Naive thymus-derived CD4-positive, alpha-beta T cell (primary cell): ENCODE data around the gene AKAP1. TPM values are rescaled to one million over a fixed set of nuclear protein-coding genes. Genes with fewer than 3 reads are reported as not detected.
A peak's percentile ranks its signal among the peaks of the same experiment; 100 is the strongest.

Experiments
- ATAC-seq: fragments of 150-1000 bp; cut with Tn5 transposase; 2 replicates; pipeline ENCODE4 v1.10.0; 2021; ENCODE audit warnings: mild to moderate bottlenecking, moderate library complexity
- CTCF ChIA-PET: fragments of 350-600 bp; sonication (Branson Sonifier 250); formaldehyde crosslinking; loops from one replicate; lab custom pipeline; 2021; ENCODE audit warnings: antibody characterized with exemption; lab: Charles Lee
- POLR2A ChIA-PET: fragments of 350-600 bp; sonication (Branson Sonifier 250); formaldehyde crosslinking; loops from one replicate; lab custom pipeline; 2021; ENCODE audit warnings: antibody characterized with exemption, inconsistent platforms; lab: Charles Lee
- DNase-seq, 9 donors: peaks; one replicate each; pipeline versions ENCODE4 v3.0.0 to v3.0.0-alpha.2; 2020 to 2022; ENCODE audit warnings: mixed read lengths in 1 of 9
- H3K27ac ChIP-seq: one replicate; pipeline ENCODE4 v1.7.0; 2013; ENCODE audit warnings: mild to moderate bottlenecking, low read depth, low read length, moderate library complexity
- H3K27me3 ChIP-seq, 2 donors: one replicate each; pipeline ENCODE4 v1.7.0; 2013; ENCODE audit warnings: low read length in 2 of 2, mild to moderate bottlenecking in 2 of 2, moderate library complexity in 2 of 2; ENCODE audit not compliant: control insufficient read depth in 2 of 2, insufficient read depth in 2 of 2
- H3K36me3 ChIP-seq, 3 experiments: 1 replicate in 2 of 3; 2 replicates in 1 of 3; pipeline ENCODE4 v1.7.0; 2013; ENCODE audit warnings: low read length in 3 of 3, mild to moderate bottlenecking in 3 of 3, moderate library complexity in 1 of 3; ENCODE audit not compliant: insufficient read depth in 3 of 3, control insufficient read depth in 2 of 3
- H3K4me1 ChIP-seq, 2 donors: one replicate each; pipeline ENCODE4 v1.7.0; 2013; ENCODE audit warnings: low read length in 2 of 2, mild to moderate bottlenecking in 2 of 2, moderate library complexity in 1 of 2; ENCODE audit not compliant: control insufficient read depth in 2 of 2, insufficient read depth in 2 of 2
- H3K4me3 ChIP-seq: 2 replicates; pipeline ENCODE4 v1.7.0; 2013; ENCODE audit warnings: mild to moderate bottlenecking, low read length
- H3K9me3 ChIP-seq, 3 experiments: 1 replicate in 2 of 3; 2 replicates in 1 of 3; pipeline ENCODE4 v1.7.0; 2013; ENCODE audit warnings: low read length in 3 of 3; ENCODE audit not compliant: control insufficient read depth in 2 of 3
- H3K27ac Mint-ChIP-seq, 9 donors: one replicate each; pipeline ENCODE4 v1.8.0; 2020 to 2022; ENCODE audit warnings: mixed read lengths in 9 of 9, mild to moderate bottlenecking in 8 of 9, moderate library complexity in 5 of 9, inconsistent platforms in 2 of 9
- H3K27me3 Mint-ChIP-seq, 5 donors: one replicate each; pipeline ENCODE4 v1.8.0; 2021 to 2022; ENCODE audit warnings: mixed read lengths in 5 of 5, mild to moderate bottlenecking in 1 of 5
- H3K36me3 Mint-ChIP-seq, 5 donors: one replicate each; pipeline ENCODE4 v1.8.0; 2020 to 2022; ENCODE audit warnings: mixed read lengths in 5 of 5, mild to moderate bottlenecking in 3 of 5, inconsistent platforms in 1 of 5
- H3K4me1 Mint-ChIP-seq, 7 donors: one replicate each; pipeline ENCODE4 v1.8.0; 2020 to 2022; ENCODE audit warnings: mixed read lengths in 7 of 7, mild to moderate bottlenecking in 3 of 7, inconsistent platforms in 1 of 7
- H3K4me3 Mint-ChIP-seq, 10 donors: one replicate each; pipeline ENCODE4 v1.8.0; 2020 to 2022; ENCODE audit warnings: mild to moderate bottlenecking in 10 of 10, mixed read lengths in 10 of 10, moderate library complexity in 6 of 10, inconsistent platforms in 2 of 10
- H3K9me3 Mint-ChIP-seq, 11 donors: one replicate each; pipeline ENCODE4 v1.8.0; 2020 to 2022; ENCODE audit warnings: mixed read lengths in 11 of 11, mild to moderate bottlenecking in 4 of 11, inconsistent platforms in 1 of 11, moderate library complexity in 1 of 11
- intact Hi-C, 2 donors: fragments of 100-400 bp; cut with micrococcal nuclease; formaldehyde crosslinking; loops; one replicate each; pipeline ENCODE4 v1.15.1; 2023
- polyA plus RNA-seq, 2 donors: library from polyadenylated mRNA; unstranded; fragments of 300-500 nt; fragmentation: Illumina TruSeq; gene quantifications; one replicate each; pipeline ENCODE4 v1.2.3, GENCODE V29; 2021
- total RNA-seq, 6 experiments: library from RNA in 5 of 6; stranded (reverse) in 5 of 6; gene quantifications; 1 replicate in 5 of 6; 2 replicates in 1 of 6; pipeline ENCODE4 v1.2.3 and lab custom pipeline; 2021 to 2026

AKAP1 gene, protein sequence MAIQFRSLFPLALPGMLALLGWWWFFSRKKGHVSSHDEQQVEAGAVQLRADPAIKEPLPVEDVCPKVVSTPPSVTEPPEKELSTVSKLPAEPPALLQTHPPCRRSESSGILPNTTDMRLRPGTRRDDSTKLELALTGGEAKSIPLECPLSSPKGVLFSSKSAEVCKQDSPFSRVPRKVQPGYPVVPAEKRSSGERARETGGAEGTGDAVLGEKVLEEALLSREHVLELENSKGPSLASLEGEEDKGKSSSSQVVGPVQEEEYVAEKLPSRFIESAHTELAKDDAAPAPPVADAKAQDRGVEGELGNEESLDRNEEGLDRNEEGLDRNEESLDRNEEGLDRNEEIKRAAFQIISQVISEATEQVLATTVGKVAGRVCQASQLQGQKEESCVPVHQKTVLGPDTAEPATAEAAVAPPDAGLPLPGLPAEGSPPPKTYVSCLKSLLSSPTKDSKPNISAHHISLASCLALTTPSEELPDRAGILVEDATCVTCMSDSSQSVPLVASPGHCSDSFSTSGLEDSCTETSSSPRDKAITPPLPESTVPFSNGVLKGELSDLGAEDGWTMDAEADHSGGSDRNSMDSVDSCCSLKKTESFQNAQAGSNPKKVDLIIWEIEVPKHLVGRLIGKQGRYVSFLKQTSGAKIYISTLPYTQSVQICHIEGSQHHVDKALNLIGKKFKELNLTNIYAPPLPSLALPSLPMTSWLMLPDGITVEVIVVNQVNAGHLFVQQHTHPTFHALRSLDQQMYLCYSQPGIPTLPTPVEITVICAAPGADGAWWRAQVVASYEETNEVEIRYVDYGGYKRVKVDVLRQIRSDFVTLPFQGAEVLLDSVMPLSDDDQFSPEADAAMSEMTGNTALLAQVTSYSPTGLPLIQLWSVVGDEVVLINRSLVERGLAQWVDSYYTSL
- total RNA-seq (10 to 100 TPM; 22.2 to 35.8 (median 34.3) TPM), polyA plus RNA-seq (10 to 100 TPM; 13.2 to 26.6 TPM), total RNA-seq (lab: John Stamatoyannopoulos, UW) (35.0 reads per million, percentile 63 among the genes with 10 or more reads in this experiment)

DNA sequence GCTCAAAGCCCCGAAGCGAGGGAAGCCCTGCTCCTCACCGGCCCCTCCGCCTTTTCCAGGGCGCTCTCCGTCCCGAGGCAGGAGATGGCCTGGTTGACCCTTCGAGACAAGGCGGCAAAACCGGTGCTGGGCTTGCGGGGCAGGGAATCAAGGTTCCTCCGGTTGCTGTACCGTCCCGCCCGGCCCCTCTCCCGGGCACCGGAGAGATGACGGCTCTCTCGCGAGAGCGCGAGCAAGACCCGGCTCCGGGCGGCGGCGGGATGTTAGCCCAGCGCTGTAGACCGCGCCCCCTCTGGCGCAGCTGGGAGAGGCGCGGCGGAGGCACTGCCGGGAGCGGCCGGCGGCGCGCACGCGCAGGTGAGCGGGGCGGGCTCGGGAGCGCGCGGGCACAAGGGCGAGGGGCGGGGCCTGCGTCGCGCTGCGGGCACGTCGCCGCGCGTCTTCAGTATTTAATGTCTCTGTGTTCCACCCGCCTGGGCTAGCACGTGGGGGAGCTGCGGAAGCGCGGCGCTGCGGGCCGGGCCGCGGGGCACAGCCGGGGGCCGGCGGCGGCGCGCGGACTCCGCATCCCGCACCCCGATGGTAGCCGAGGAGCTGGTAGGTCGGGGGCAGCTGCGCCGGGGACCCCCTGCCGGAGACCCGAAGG lies at the start of gene AKAP1:
Gene AKAP1, plus strand, starts transcription at position 445 of the 646 bp plus-strand sequence. CDS start 20,219 bp downstream, outside the sequence.
- Mint-ChIP-seq H3K4me3 (peak within 1 kb of the TSS; percentile 89 to 95 (median 92)), H3K4me1 (peaks cover 27 to 43% (median 34%) of the 10 kb centered on the region in 7 donors), H3K27ac (peak within 1 kb of the TSS; percentile 86 to 95 (median 93)), H3K27me3 (peaks cover 0 to 12% (median 0%) of the 10 kb centered on the region in 5 donors), H3K36me3 (peaks cover 0 to 2% (median 0%) of the 10 kb centered on the region in 5 donors), H3K9me3 (peaks cover 0 to 1% (median 0%) of the 10 kb centered on the region in 11 donors)
- Histone ChIP-seq H3K27me3 (no peaks in the 10 kb centered on the region), H3K36me3 (peaks cover 0 to 8% (median 0%) of the 10 kb centered on the region in 3 experiments), H3K27ac (peak within 1 kb of the TSS; percentile 91), H3K9me3 (no peaks in the 10 kb centered on the region), H3K4me1 (peaks cover 9 to 12% of the 10 kb centered on the region in 2 donors), H3K4me3 (peak within 1 kb of the TSS; percentile 96)
- ChIA-PET POLR2A (interaction anchor here (0.6 to 1.4 kb wide), 6 partner anchors 9 to 1258 kb away, joined by 3 to 6 read pairs (median 3); partner anchors contain the start of genes COIL and MRPS23), CTCF (interaction anchor here (0.6 to 1.0 kb wide), 2 partner anchors 17 to 35 kb away, joined by 3 to 7 read pairs; no protein-coding TSS in a partner anchor)
- ATAC-seq (peak; percentile 95), DNase-seq (peak; percentile 91 to 98 (median 97))
- intact Hi-C loops, result loop anchor here (1.0 to 10.0 kb wide), 19 partner anchors 29 to 1663 kb away; partner anchors contain the start of genes COIL (in 2 of the 2), MRPS23 (in 2 of the 2), SCPEP1 (in 2 of the 2) and SRSF1 (in 2 of the 2)

DNA sequence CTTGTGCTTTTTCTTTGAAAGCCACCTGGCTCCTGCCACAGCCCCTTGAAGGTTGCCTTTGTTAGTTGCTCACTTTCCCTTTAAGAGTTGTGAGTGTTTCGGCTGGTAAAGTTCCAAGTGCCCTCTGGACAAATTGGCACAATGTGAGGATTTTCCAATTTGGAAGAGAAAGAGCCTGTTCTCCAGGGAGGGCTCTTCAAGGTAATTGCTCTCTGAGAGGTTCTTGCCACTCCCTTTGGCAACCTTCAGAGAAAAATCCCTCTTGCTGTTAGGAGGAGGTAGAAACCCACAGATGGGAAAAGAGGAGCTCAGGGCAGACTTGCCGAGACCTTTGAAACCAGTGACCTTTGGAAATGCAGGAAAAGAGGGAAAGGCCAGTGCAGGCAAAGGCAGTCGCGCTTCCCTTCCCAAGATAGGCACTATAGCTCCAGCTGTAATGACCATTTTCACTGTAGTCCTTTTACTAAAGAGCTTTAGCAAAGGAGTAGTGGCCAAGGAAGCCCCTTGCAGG lies 49.0 kb upstream of the AKAP1 start:
- H3K4me3 ChIP-seq, result no peak overlapping the region
- DNase-seq, result no peak
- CTCF ChIA-PET, result no interaction called here
- no peaks in the 10 kb centered on the region for H3K4me1 ChIP-seq
- Mint-ChIP-seq H3K9me3 (no peaks in the 10 kb centered on the region), H3K4me1 (no peaks in the 10 kb centered on the region), H3K27ac (no peak overlapping the region), H3K4me3 (no peak overlapping the region), H3K36me3 (no peaks in the 10 kb centered on the region), H3K27me3 (peaks cover 20 to 41% (median 30%) of the 10 kb centered on the region in 5 donors)
- H3K9me3 ChIP-seq, result no peaks in the 10 kb centered on the region
- ATAC-seq, result no peak
- intact Hi-C loops, result no loop called here
- POLR2A ChIA-PET, result no interaction called here
- no peak overlapping the region for H3K27ac ChIP-seq
- H3K36me3 ChIP-seq, result no peaks in the 10 kb centered on the region
- H3K27me3 ChIP-seq, result no peaks in the 10 kb centered on the region

DNA sequence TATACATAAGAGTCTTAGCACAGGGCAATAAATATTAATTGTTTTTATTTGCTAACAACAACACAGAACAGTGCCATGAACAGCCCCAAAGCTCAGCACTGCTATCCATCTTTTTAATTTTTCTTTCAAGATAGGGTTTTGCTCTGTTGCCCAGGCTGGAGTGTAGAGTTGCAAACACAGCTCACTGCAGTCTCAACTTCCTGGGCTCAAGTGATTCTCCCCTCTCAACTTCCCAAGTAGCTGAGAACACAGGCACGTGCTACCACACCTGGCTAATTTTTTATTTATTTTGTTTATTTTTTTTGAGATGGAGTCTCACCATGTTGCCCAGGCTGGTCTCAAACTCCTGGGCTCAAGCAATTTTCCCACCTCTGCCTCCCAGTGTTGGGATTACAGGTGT lies 47.6 kb upstream of the AKAP1 start:
- no peak for DNase-seq
- Mint-ChIP-seq H3K27me3 (peaks cover 20 to 49% (median 36%) of the 10 kb centered on the region in 5 donors), H3K4me1 (no peaks in the 10 kb centered on the region)

DNA sequence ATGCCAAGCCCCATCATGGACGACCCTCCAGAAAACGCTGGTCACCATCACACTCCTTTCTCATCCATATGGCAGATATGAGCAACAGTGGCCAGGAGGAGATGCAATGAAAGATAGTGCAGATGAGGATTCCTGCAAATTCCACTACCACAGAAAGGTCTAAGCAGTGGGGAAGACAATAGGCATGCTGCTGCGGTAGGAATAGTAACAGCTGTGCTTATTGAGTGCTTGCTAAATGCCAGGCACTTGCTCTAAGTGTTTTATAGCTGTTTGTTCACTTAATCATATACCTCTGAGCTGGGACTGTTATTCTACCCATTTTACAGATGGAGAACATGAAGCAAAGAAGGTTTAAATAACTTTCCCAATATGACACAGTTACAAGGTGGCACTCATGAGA lies 46.6 kb upstream of the AKAP1 start:
- Mint-ChIP-seq H3K36me3 (peaks cover 0 to 3% (median 3%) of the 10 kb centered on the region in 5 donors), H3K27me3 (peaks cover 30 to 57% (median 47%) of the 10 kb centered on the region in 5 donors), H3K9me3 (peaks cover 0 to 3% (median 0%) of the 10 kb centered on the region in 11 donors), H3K27ac (no peak overlapping the region), H3K4me3 (no peak overlapping the region), H3K4me1 (no peaks in the 10 kb centered on the region)
- ChIA-PET CTCF (interaction anchor here (1.4 kb wide), 1 partner anchor 10 kb away, joined by 3 read pairs; no protein-coding TSS in a partner anchor), POLR2A (no interaction called here)
- DNase-seq, result no peak
- intact Hi-C loops, result no loop called here
- H3K27me3 ChIP-seq, result no peaks in the 10 kb centered on the region
- H3K4me3 ChIP-seq, result no peak overlapping the region
- no peak overlapping the region for H3K27ac ChIP-seq
- ATAC-seq, result no peak
- H3K36me3 ChIP-seq, result no peaks in the 10 kb centered on the region
- H3K4me1 ChIP-seq, result no peaks in the 10 kb centered on the region
- no peaks in the 10 kb centered on the region for H3K9me3 ChIP-seq

More for the DNA sequence above, 47.6 kb upstream of the AKAP1 start:
- POLR2A ChIA-PET, result no interaction called here
- no peaks in the 10 kb centered on the region for H3K36me3 Mint-ChIP-seq
- H3K4me3 Mint-ChIP-seq, result no peak overlapping the region
- H3K27ac Mint-ChIP-seq, result no peak overlapping the region
- intact Hi-C loops, result no loop called here
- no peak for ATAC-seq
- H3K9me3 ChIP-seq, result no peaks in the 10 kb centered on the region
- no peaks in the 10 kb centered on the region for H3K9me3 Mint-ChIP-seq
- H3K27ac ChIP-seq, result no peak overlapping the region
- H3K4me1 ChIP-seq, result no peaks in the 10 kb centered on the region
- H3K4me3 ChIP-seq, result no peak overlapping the region
- CTCF ChIA-PET, result interaction anchor here (1.4 kb wide), 1 partner anchor 11 kb away, joined by 3 read pairs; no protein-coding TSS in a partner anchor
- H3K36me3 ChIP-seq, result no peaks in the 10 kb centered on the region
- H3K27me3 ChIP-seq, result no peaks in the 10 kb centered on the region

DNA sequence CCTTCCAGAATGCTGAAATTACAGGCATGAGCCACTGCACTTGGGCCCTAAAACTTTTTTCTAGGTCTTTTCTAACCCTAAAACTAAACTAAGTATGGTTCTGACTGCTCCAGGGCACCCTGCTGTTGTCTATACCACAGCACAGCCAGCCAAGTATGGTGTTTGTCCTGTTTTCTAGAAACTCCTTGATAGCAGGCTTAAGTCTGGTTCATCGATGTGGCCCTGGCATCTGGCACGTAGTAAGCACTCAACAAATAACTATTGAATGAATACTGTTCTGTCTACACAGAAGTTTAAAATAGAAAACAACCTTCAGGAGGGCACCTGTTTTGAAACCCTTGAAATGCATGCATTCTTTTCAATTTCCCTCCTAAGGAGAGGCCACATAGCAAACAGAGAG lies 44.5 kb upstream of the AKAP1 start:
- H3K27me3 Mint-ChIP-seq, result peaks cover 41 to 77% (median 63%) of the 10 kb centered on the region in 5 donors
- ATAC-seq, result no peak
- CTCF ChIA-PET, result no interaction called here

More for the DNA sequence above, 44.5 kb upstream of the AKAP1 start:
- Mint-ChIP-seq H3K27ac (no peak overlapping the region), H3K9me3 (peaks cover 0 to 3% (median 0%) of the 10 kb centered on the region in 11 donors), H3K4me1 (peaks cover 4 to 6% (median 5%) of the 10 kb centered on the region in 7 donors), H3K4me3 (no peak overlapping the region), H3K36me3 (peaks cover 0 to 6% (median 3%) of the 10 kb centered on the region in 5 donors)
- Histone ChIP-seq H3K4me3 (no peak overlapping the region), H3K4me1 (peaks cover 0 to 4% of the 10 kb centered on the region in 2 donors), H3K27me3 (no peaks in the 10 kb centered on the region), H3K9me3 (no peaks in the 10 kb centered on the region), H3K36me3 (no peaks in the 10 kb centered on the region), H3K27ac (no peak overlapping the region)
- POLR2A ChIA-PET, result no interaction called here
- DNase-seq, result no peak
- intact Hi-C loops, result no loop called here
